H9 (cell line): ENCODE results near the gene PTGER4. TPM values are rescaled to one million over a fixed set of nuclear protein-coding genes. Genes with fewer than 3 reads are reported as not detected.
"Not testable (repeated sequence)": the region's sequence is repeated elsewhere in the genome, so short reads cannot be mapped to it uniquely, and the experiment has no call there.

ENCODE experiments used
- DNase-seq: peaks from one replicate; pipeline ENCODE4 v3.0.0-alpha.2; 2017
- H2AFZ ChIP-seq: one replicate; pipeline ENCODE4 v1.6.1; 2013; ENCODE audit warnings: mild to moderate bottlenecking, low read length, control low read depth, moderate library complexity
- H2AK5ac ChIP-seq: 2 replicates; pipeline ENCODE4 v1.6.1; 2013; ENCODE audit warnings: low read length, control low read depth, mixed read lengths; ENCODE audit not compliant: insufficient read length
- H2BK120ac ChIP-seq: one replicate; pipeline ENCODE4 v1.6.1; 2013; ENCODE audit warnings: low read depth, mild to moderate bottlenecking, low read length, control low read depth, inconsistent platforms; ENCODE audit not compliant: poor library complexity, severe bottlenecking
- H2BK12ac ChIP-seq: 2 replicates; pipeline ENCODE4 v1.6.1; 2013; ENCODE audit warnings: low read length, control low read depth, mixed read lengths, low read depth; ENCODE audit not compliant: insufficient read length
- H2BK15ac ChIP-seq: 2 replicates; pipeline ENCODE4 v1.6.1; 2013; ENCODE audit warnings: low read depth, low read length, control low read depth
- H2BK20ac ChIP-seq: one replicate; pipeline ENCODE4 v1.6.1; 2013; ENCODE audit warnings: low read depth, mild to moderate bottlenecking, low read length, control low read depth, inconsistent platforms; ENCODE audit not compliant: poor library complexity, severe bottlenecking
- H2BK5ac ChIP-seq: 2 replicates; pipeline ENCODE4 v1.6.1; 2013; ENCODE audit warnings: low read length, control low read depth, mixed read lengths; ENCODE audit not compliant: insufficient read length
- H3K14ac ChIP-seq: 2 replicates; pipeline ENCODE4 v1.6.1; 2013; ENCODE audit warnings: low read length, control low read depth; ENCODE audit not compliant: insufficient read depth
- H3K18ac ChIP-seq: 2 replicates; pipeline ENCODE4 v1.6.1; 2013; ENCODE audit warnings: low read depth, mild to moderate bottlenecking, mixed read lengths, low read length, control low read depth; ENCODE audit not compliant: insufficient read length
- H3K23ac ChIP-seq: 2 replicates; pipeline ENCODE4 v1.6.1; 2013; ENCODE audit warnings: low read length, control low read depth, mixed read lengths, low read depth; ENCODE audit not compliant: insufficient read length
- H3K23me2 ChIP-seq: 2 replicates; pipeline ENCODE4 v1.6.1; 2013; ENCODE audit warnings: low read depth, mild to moderate bottlenecking, mixed read lengths, low read length, control low read depth; ENCODE audit not compliant: insufficient read length, poor library complexity, severe bottlenecking
- H3K27ac ChIP-seq: 2 replicates; pipeline ENCODE4 v1.5.1; 2013; ENCODE audit warnings: low read length, control low read depth, mixed read lengths, low read depth; ENCODE audit not compliant: insufficient read length
- H3K27me3 ChIP-seq: 2 replicates; pipeline ENCODE4 v1.6.1; 2013; ENCODE audit warnings: low read length, control low read depth, inconsistent platforms; ENCODE audit not compliant: insufficient read depth
- H3K4ac ChIP-seq: 2 replicates; pipeline ENCODE4 v1.6.1; 2013; ENCODE audit warnings: low read depth, mild to moderate bottlenecking, control low read depth, inconsistent platforms, low read length, moderate library complexity
- H3K4me1 ChIP-seq: 2 replicates; pipeline ENCODE4 v1.6.1; 2013; ENCODE audit warnings: low read length, control low read depth, inconsistent platforms; ENCODE audit not compliant: insufficient read depth
- H3K4me2 ChIP-seq: 2 replicates; pipeline ENCODE4 v1.6.1; 2013; ENCODE audit warnings: low read length, control low read depth, mixed read lengths; ENCODE audit not compliant: insufficient read length, insufficient read depth
- H3K56ac ChIP-seq: 2 replicates; pipeline ENCODE4 v1.6.1; 2013; ENCODE audit warnings: low read depth, mild to moderate bottlenecking, mixed read lengths, low read length, control low read depth; ENCODE audit not compliant: insufficient read length
- H3K79me1 ChIP-seq: 2 replicates; pipeline ENCODE4 v1.6.1; 2013; ENCODE audit warnings: low read depth, mild to moderate bottlenecking, moderate library complexity, low read length, control low read depth, inconsistent platforms; ENCODE audit not compliant: insufficient read depth, poor library complexity, severe bottlenecking
- H3K79me2 ChIP-seq: 2 replicates; pipeline ENCODE4 v1.6.1; 2013; ENCODE audit warnings: low read length, control low read depth, inconsistent platforms; ENCODE audit not compliant: insufficient read depth
- H3K9ac ChIP-seq: 2 replicates; pipeline ENCODE4 v1.6.1; 2013; ENCODE audit warnings: low read length, control low read depth, mixed read lengths; ENCODE audit not compliant: insufficient read length; ENCODE audit errors: extremely low read depth
- H3K9me3 ChIP-seq: one replicate; pipeline ENCODE4 v1.6.1; 2013; ENCODE audit warnings: low read depth, low read length, inconsistent platforms; ENCODE audit not compliant: control insufficient read depth
- H3T11ph ChIP-seq: one replicate; pipeline ENCODE4 v1.6.1; 2013; ENCODE audit warnings: mild to moderate bottlenecking, low read length, control low read depth, inconsistent platforms
- H4K20me1 ChIP-seq: one replicate; pipeline ENCODE4 v1.6.1; 2013; ENCODE audit not compliant: control insufficient read depth, insufficient read length, insufficient read depth
- H4K5ac ChIP-seq: 2 replicates; pipeline ENCODE4 v1.6.1; 2013; ENCODE audit warnings: low read depth, mild to moderate bottlenecking, mixed read lengths, low read length, control low read depth; ENCODE audit not compliant: insufficient read length
- H4K8ac ChIP-seq: replicated peaks from 2 replicates; pipeline ENCODE4 v1.6.1; 2013; ENCODE audit warnings: low read length, control low read depth, mixed read lengths, low read depth; ENCODE audit not compliant: insufficient read length
- H4K91ac ChIP-seq: 2 replicates; pipeline ENCODE4 v1.6.1; 2013; ENCODE audit warnings: low read depth, mild to moderate bottlenecking, moderate library complexity, mixed read lengths, low read length, control low read depth; ENCODE audit not compliant: insufficient read length
- H3K27ac Mint-ChIP-seq, 3 experiments: 2 replicates in 2 of 3; 3 replicates in 1 of 3; pipeline ENCODE4 v1.8.0; 2020 to 2021; ENCODE audit warnings: mixed read lengths in 3 of 3, mild to moderate bottlenecking in 1 of 3, moderate library complexity in 1 of 3
- H3K27me3 Mint-ChIP-seq: 2 replicates; pipeline ENCODE4 v1.8.0; 2021; ENCODE audit warnings: low read depth, mild to moderate bottlenecking, moderate library complexity, mixed read lengths
- H3K36me3 Mint-ChIP-seq, 3 experiments: 2 replicates in 2 of 3; 3 replicates in 1 of 3; pipeline ENCODE4 v1.8.0; 2020 to 2021; ENCODE audit warnings: low read depth in 3 of 3, mixed read lengths in 3 of 3; ENCODE audit not compliant: insufficient read depth in 1 of 3
- H3K4me1 Mint-ChIP-seq, 2 experiments: 2 replicates each; pipeline ENCODE4 v1.8.0; 2020; ENCODE audit warnings: mixed read lengths in 2 of 2
- H3K4me3 Mint-ChIP-seq, 2 experiments: 2 replicates in 1 of 2; 3 replicates in 1 of 2; pipeline ENCODE4 v1.8.0; 2020 to 2021; ENCODE audit warnings: mild to moderate bottlenecking in 2 of 2, mixed read lengths in 2 of 2, moderate library complexity in 1 of 2
- H3K9me3 Mint-ChIP-seq, 2 experiments: 2 replicates in 1 of 2; 3 replicates in 1 of 2; pipeline ENCODE4 v1.8.0; 2020; ENCODE audit warnings: mild to moderate bottlenecking in 2 of 2, mixed read lengths in 2 of 2, moderate library complexity in 1 of 2
- CTCF ChIP-seq: fragments of 200-600 bp; sonication (generic); conservative IDR thresholded peaks from 3 replicates; pipeline ENCODE4 v1.8.0; 2021; ENCODE audit warnings: antibody characterized with exemption, mild to moderate bottlenecking
- WGBS: extraction: QIAGEN DNeasy Blood & Tissue Kit; methylation state at CpG from one replicate; pipeline ENCODE4 v1.1.7; 2013; ENCODE audit warnings: missing lambda C conversion rate, low lambda C conversion rate, mixed read lengths; ENCODE audit not compliant: insufficient read length; ENCODE audit errors: extremely low coverage; 5-methylcytosine and 5-hydroxymethylcytosine counted together
- total RNA-seq: library from RNA; stranded (reverse); gene quantifications from 2 replicates; pipeline ENCODE4 v1.2.1, GENCODE V29; 2021

Gene PTGER4
- total RNA-seq, 1 experiment from 2014 or later = 0.35 TPM

- H4K20me1 ChIP-seq = no peaks in the 10 kb centered on the region
- no peak overlapping the region for H2AFZ ChIP-seq
- no peak overlapping the region for H4K91ac ChIP-seq
- H3K27ac Mint-ChIP-seq = no peak overlapping the region
- no peak overlapping the region for H3K4me3 Mint-ChIP-seq
- no peaks in the 10 kb centered on the region for H3K4me1 ChIP-seq
- H3K27me3 ChIP-seq = no peaks in the 10 kb centered on the region
- H3K27me3 Mint-ChIP-seq = no peaks in the 10 kb centered on the region; the same call in 1 of the 2 replicates
- no peak overlapping the region for H2BK120ac ChIP-seq
- H3K9ac ChIP-seq = no peak overlapping the region
- H3K23me2 ChIP-seq = no peaks in the 10 kb centered on the region
- TF ChIP-seq CTCF = no peak
- no peak overlapping the region for H3K4me2 ChIP-seq
- H3T11ph ChIP-seq = no peak overlapping the region
- no peak overlapping the region for H4K8ac ChIP-seq
- no peak overlapping the region for H3K27ac ChIP-seq
- H2BK20ac ChIP-seq = no peak overlapping the region
- H3K56ac ChIP-seq = no peak overlapping the region
- H2BK15ac ChIP-seq = no peak overlapping the region
- H3K79me2 ChIP-seq = no peaks in the 10 kb centered on the region
- peaks cover 23 to 25% of the 10 kb centered on the region in 2 experiments for H3K9me3 Mint-ChIP-seq
- H3K79me1 ChIP-seq = no peaks in the 10 kb centered on the region
- H2BK5ac ChIP-seq = no peak overlapping the region
- H4K5ac ChIP-seq = no peak overlapping the region
- H2BK12ac ChIP-seq = no peak overlapping the region
- no peak for DNase-seq
- no peak overlapping the region for H3K14ac ChIP-seq
- H3K4me1 Mint-ChIP-seq = no peaks in the 10 kb centered on the region
- H3K9me3 ChIP-seq = no peaks in the 10 kb centered on the region
- no peak overlapping the region for H2AK5ac ChIP-seq
- H3K23ac ChIP-seq = no peak overlapping the region
- peaks cover 25 to 35% (median 31%) of the 10 kb centered on the region in 3 experiments for H3K36me3 Mint-ChIP-seq
- H3K18ac ChIP-seq = no peak overlapping the region
- no peak overlapping the region for H3K4ac ChIP-seq
These were observed 40.4 kb downstream of the PTGER4 start for GRCh38 chr5:40720069-40720468.

- not testable (repeated sequence) for H3K56ac ChIP-seq, H3K23me2 ChIP-seq
- WGBS = no CpG with 5 or more reads among the region's 37 CpGs
These were observed 42.8 kb downstream of the PTGER4 start for GRCh38 chr5:40722497-40722911.

More at GRCh38 chr5:40722497-40722911, 42.8 kb downstream of the PTGER4 start:
- not testable (repeated sequence) for H4K91ac ChIP-seq, H4K8ac ChIP-seq, DNase-seq, H2BK20ac ChIP-seq, H3K23ac ChIP-seq, H2BK5ac ChIP-seq, H3K79me1 ChIP-seq, H3K4me3 Mint-ChIP-seq, H2AK5ac ChIP-seq, H3K27me3 ChIP-seq, H3T11ph ChIP-seq, H2BK12ac ChIP-seq, H4K5ac ChIP-seq, H3K4me2 ChIP-seq, H2AFZ ChIP-seq, H3K18ac ChIP-seq, H2BK120ac ChIP-seq, H3K27ac Mint-ChIP-seq, H2BK15ac ChIP-seq, H3K27ac ChIP-seq, H3K14ac ChIP-seq, H3K9me3 ChIP-seq, H3K4me1 ChIP-seq, H3K79me2 ChIP-seq, H3K4ac ChIP-seq, H3K4me1 Mint-ChIP-seq, H4K20me1 ChIP-seq, H3K27me3 Mint-ChIP-seq, H3K9ac ChIP-seq
- Mint-ChIP-seq H3K9me3 (peaks cover 25 to 27% of the 10 kb centered on the region in 2 experiments), H3K36me3 (peaks cover 31 to 50% (median 46%) of the 10 kb centered on the region in 3 experiments)
